Retinal pigment epithelial cell (primary cell): ENCODE results near the gene PTGER1.

ENCODE experiments used
- DNase-seq: peaks from one replicate; pipeline ENCODE4 v3.0.0-alpha.2; 2010; ENCODE audit warnings: low read depth
- H3K4me3 ChIP-seq: 2 replicates; pipeline ENCODE4 v1.5.1; 2011; ENCODE audit warnings: mild to moderate bottlenecking, low read length, control low read depth, moderate library complexity
- TF ChIP-seq, protein P1 (sequence below): conservative IDR thresholded peaks from 2 replicates; pipeline ENCODE4 v1.5.1; 2011; ENCODE audit warnings: low read depth, low read length, control low read depth, inconsistent platforms

PTGER1 gene

DNA sequence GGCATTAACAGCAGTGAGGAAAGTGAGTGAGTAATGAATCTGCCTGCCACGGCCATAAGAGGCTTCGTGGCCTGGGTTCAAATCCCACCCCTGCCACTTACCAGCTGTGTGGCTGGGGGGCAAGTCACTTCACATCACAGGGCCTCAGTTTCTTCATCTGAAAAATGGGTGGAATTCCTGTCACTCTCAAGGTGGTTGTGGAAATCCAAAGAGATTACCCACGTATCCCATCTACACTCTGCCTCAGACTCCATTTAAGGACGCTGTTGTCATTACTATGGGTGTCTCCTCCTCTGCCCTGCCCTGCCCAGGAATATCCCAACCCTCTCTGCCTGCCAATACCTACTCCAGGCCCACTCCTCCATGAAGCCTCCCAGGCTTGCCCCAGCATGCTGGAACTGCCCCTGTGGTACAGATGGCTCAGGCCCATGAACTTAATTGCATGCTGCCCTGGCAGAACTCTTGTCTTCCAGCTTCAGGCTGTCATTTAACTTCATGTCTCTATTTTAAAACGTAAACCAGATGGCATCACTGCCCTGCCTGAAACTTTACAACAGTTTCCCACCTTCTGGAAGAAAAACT is 17.7 kb upstream of the PTGER1 start:
- no peak overlapping the region for H3K4me3 ChIP-seq
- no peak for DNase-seq
- TF ChIP-seq, protein P1, sequence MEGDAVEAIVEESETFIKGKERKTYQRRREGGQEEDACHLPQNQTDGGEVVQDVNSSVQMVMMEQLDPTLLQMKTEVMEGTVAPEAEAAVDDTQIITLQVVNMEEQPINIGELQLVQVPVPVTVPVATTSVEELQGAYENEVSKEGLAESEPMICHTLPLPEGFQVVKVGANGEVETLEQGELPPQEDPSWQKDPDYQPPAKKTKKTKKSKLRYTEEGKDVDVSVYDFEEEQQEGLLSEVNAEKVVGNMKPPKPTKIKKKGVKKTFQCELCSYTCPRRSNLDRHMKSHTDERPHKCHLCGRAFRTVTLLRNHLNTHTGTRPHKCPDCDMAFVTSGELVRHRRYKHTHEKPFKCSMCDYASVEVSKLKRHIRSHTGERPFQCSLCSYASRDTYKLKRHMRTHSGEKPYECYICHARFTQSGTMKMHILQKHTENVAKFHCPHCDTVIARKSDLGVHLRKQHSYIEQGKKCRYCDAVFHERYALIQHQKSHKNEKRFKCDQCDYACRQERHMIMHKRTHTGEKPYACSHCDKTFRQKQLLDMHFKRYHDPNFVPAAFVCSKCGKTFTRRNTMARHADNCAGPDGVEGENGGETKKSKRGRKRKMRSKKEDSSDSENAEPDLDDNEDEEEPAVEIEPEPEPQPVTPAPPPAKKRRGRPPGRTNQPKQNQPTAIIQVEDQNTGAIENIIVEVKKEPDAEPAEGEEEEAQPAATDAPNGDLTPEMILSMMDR: no peak

DNA sequence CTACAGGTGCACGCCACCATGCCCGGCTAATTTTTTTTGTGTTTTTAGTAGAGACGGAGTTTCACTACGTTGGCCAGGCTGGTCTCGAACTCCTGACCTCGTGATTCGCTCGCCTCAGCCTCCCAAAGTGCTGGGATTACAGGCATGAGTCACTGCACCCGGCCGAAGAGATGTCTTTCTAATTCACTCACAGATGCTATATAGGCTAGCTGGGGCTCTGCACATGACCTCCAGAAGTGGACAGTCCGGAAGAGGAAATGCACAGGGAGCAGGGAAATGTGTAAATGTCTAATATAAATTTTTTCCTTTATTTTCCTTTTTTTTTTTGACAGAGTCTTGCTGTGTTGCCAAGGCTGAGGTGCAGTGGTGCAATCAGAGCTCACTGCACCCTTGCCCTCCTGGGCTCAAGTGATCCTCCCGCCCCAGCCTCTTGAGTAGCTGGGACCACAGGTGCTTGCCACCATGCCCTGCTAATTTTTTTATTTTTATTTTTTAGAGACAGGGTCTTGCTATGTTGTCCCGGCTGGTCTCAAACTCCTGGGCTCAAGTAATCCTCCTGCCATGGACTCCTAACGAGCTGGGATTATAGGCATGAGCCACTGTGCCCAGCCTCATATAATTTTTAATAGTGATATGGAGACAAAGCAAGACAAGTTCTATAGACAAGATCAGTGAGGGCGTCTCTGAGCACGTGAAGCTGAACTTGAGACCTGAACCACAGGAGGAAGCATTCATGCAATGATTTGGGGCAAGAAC is 12.4 kb upstream of the PTGER1 start:
- H3K4me3 ChIP-seq: no peak overlapping the region
- TF ChIP-seq, protein P1: no peak

DNA sequence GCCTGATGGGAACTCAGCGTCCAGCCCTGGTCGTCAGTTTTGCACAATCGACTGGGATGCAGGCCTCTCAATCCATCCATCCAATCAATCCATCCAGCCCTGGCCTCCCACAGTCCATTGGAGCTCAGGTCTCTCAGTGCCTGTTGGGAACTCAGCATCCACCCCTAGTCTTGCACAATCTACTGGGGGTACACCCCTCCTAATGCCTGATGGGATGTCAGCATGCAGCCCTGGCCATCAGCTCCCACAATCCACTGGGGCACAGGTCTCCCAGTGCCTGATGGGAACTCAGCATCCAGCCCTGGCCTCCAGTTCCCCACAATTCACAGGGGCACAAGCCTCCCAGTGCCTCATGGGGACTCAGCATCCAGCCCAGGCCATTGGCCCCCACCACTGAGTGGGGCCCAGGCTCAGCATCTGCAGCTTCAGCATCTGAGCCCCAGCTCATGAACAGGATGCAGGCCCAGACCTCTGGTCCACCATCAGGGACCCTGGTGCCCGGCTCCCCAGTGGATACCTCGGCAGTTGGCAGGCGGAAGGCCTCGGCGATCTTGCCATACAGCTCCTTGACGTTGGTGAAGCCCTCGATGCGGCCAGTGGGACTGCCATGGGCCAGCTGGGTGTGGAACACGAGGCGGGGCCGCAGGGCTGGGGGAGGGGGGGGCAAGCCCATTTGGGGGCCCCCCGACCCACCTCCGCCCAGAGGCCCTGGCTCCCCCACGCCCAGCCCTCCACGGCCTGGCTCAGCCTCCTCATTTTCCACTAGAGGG is 7.2 kb upstream of the PTGER1 start:
- no peak for DNase-seq
- TF ChIP-seq, protein P1: no peak
- no peak overlapping the region for H3K4me3 ChIP-seq

More for the DNA sequence above, 12.4 kb upstream of the PTGER1 start:
- DNase-seq: no peak

DNA sequence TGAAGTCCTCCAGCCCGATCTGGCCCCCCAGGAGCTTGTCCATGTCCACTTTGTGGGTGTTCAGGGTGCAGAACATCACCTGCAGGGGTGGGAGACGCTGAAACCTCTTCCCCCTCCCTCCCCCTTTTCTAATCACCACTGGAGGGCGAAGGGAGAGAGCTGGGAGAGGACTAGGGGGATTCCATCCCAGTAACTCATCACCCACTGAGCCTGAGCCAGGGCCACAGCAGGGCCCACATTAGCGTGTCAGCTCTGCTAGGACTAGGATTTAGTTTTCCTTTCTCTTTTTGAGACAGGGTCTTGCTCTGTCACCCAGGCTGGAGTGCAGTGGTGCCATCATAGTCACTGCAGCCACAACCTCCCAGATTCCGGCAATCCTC is 5.5 kb upstream of the PTGER1 start:
- H3K4me3 ChIP-seq: no peak overlapping the region
- TF ChIP-seq, protein P1: no peak
- DNase-seq: no peak

DNA sequence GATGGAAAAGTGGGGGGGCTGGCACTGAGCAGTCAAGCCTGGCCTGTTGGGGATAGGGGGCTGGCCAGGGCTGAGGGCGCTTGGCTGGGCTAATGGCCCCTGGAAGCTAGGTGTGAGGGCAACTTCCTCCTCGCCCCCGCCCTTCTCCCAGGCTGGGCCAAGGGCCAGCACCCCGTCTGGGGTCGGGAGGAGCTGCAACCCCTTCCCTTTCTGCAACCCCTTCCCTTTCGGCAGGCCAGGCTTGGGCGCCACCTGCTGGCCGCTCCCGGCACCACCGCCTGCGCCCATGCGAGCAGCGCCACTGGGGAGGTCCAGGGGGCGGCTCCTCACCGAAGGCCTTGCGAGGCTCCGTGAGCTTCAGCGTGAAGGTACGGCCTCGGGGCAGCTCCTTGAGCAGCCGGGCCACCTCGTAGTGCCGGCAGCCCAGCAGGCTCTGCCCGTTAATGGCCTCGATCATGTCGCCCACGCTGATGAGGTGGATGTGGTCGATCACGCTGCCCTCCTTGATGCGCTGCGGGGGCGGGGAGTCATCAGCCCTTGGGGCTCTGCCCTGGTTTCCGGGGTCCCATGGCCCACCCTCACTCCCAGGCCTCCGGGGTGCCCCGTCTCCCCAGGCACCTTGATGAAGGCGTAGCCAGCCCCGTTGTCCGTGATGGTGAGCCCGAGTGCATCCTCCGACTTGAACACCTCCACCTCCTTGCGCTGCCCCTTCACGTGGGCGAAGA is 5.0 kb upstream of the PTGER1 start:
- no peak for DNase-seq
- TF ChIP-seq, protein P1: peak; percentile 80
- H3K4me3 ChIP-seq: no peak overlapping the region

DNA sequence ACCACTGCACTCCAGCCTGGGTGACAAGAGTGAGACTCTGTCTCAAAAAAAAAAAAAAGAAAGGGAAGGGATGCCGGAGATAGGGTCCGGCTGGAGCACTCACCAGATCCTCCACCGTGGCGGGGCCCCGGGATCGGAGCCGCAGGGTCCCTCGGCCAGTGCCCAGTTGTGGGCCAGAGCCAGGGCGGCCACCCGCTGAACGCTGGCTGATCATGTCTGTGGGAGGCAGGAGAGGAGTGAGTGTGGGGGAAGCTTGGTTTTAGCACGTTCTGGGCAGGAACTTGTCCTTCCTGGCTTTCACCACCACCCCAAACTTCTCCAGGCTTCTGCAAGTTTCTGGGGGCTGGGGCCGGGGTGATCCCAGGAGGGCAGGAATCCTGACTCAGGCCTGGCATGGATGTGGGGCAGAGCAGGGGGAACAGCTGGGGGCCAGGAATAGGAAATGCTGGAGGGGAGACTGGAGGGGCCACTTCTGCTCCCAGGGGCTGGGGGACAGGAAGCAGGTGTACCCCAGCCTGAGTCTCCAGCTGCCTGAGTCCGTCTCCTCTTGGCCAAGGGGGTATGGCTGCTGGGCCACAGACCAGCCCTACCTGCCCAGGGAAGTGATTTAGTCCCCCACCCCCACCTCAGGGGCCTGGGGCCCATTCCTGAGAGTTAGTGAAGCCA is 4.3 kb upstream of the PTGER1 start:
- no peak for DNase-seq
- TF ChIP-seq, protein P1: no peak
- no peak overlapping the region for H3K4me3 ChIP-seq
